ENCODE data around the gene RNF175.

The RNF175 gene

DNA sequence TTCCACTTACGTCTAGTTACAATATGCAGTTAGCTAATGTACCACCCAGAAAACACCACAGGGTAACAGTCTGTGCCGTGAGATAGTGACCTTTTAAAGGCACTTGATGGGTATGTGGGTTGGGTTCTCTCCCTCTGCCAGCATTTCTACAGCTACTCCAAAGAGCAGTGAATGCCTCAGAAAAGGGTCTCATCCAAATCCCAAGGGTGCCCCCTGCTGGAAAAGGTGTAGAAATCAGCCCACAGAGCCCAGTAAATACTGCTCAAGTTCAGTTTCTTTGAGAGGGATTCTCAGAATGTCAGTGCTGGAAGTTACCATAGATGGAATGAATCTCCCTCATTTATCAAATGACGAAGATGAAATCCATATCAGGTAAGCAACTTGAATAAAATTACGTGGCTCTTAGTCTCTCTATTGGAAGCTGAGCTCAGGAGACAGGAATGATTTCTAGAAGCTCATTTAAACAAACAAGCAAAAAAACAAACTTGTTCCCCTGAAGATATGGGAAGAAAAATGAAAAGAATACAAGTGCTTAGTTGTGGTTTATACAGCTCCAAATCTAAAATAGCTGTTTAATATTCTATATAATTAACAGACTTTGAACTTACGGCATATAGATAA lies 9.5 kb downstream of the RNF175 start:
- DNase-seq (ENCODE audit: low read depth in 1 of 2, low spot score in 1 of 2): no peak

DNA sequence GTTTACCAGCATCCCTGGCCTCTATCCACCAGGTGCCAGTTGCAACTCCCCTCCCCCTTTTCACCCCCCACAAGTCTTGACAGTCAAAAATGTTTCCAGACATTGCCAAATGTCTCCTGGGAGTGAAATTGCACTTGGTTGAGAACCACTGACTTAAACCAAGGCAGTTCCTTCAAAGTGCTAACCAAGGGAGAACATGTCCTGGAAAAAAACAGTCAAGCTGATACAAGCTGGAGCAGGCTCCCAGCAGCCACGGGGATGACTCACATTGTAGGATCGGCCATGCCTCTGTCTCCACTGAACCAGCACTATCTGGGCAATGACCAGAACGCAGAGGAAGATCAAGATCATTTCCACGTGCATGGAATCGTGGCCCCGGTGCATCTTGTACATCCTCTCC lies 11.4 kb downstream of the RNF175 start:
- DNase-seq (ENCODE audit: low read depth in 1 of 2, low spot score in 1 of 2): no peak

DNA sequence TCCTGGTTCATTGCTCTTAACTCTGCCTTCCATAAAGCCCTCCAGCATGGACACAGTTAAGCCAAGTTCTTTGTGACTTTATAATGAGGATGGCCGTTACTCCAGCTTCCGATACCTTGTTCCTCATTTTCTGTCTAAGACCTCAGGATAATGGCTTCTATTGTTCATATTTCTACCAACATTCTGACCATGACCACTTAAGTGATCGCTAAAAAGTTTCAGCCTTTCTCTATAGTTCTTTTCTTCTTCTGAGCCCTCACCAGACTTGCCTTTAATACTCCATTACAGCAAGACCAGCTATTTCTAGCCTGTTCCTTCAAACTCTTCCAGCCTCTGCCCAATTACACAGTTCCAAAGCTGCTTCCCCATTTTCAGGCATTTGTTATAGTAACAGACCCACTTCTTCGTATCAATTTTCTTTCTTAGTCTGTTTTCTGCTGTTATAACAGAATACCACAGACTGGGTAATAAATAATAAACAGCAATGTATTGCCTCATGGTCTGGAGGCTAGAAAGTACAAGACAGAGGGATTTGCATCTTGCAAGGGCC lies 12.3 kb downstream of the RNF175 start:
- no peak for DNase-seq (ENCODE audit: low read depth in 1 of 2, low spot score in 1 of 2)

DNA sequence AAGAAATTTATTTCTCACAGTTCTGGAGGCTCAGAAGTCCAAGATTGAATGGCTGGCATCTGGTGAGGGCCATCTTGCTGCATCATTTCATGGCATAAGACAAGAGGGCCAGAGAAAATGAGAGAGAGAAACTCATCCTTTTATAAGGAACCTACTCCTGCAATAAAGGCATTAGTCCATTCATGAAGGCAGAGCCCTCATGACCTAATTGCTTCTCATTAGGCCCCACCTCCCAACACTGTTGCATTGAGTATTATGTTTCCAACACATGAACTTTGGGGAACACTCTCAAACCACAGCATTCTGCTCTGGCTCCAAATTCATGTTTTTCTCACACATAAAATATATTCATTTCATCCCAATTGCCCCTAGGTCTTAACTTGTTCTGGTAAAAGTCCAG lies 14.2 kb downstream of the RNF175 start:
- no peak for DNase-seq (ENCODE audit: low read depth in 1 of 2, low spot score in 1 of 2)

DNA sequence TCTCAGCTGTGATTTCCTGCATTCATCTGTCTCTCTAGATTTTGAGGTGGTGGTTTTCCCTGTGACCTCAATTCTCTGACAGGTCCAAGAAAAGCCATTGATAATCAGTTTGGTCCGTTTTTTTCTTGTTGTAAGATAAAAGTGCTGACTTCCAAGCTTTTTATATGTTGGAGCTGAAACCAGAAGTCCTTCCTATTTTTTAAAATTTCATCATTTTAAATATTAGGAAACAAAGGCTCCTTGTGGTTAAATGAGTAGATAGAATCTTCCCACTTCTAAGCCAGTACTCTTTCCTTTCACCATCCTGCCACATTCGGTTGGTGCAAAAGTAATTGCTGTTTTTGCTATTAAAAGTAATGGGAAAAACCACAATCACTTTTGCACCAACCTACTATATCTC lies 18.3 kb downstream of the RNF175 start:
- no peak for DNase-seq (ENCODE audit: low read depth in 1 of 2, low spot score in 1 of 2)

DNA sequence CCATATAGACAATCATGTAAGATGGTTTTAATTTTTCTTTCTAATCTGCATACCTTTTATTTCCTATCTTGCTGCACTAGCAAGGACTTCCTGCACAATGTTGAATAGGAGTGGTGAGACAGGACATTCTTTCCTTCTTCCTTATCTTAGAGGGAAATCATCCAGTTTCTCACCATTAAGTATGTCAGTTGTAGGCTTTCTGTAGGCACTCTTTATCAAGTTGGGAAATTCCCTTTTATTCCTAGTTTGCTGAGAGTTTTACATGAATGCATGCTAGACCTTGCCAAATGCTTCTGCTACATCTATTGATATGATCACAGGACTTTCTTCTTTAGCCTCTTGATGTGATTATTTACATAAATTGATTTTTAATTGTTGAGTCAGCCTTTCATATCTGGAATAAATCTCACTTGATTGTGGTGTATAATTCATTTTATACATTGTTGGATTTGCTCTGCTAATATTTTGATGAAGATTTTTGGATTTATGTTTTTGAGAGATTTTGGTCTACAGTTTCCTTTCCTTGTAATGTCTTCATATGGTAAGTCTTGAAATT lies 23.8 kb downstream of the RNF175 start:
- no peak for DNase-seq (ENCODE audit: low read depth in 1 of 2, low spot score in 1 of 2)

DNA sequence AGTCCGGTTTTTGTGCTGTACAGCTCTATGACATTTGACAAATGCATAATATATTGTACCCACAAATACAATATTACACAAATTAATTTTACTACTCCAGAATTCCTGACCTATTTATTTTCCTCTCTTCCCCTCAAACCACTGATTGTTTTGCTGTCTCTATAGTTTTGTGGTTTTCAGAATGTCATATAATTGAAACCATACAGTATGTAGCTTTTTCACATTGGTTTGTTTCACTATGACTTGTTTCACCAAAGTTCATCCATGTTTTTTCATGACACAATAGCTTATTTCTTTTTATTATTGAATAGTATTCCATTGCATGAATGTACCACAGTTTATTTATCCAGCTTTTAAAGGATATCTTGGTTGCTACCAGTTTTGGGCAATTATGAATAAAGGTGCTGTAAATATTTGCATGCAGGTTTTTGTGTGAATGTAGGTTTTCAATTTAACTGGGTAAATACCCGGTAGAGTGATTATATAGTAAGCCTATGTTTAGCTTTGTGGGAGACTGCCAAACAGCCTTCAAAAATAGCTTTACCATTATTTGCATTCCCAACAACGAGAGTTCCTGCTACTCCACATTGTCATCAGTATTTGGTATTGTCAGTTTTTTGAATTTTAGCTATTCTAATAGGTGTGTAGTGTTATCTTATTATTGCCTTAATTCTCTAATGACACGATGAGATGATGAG lies 25.9 kb downstream of the RNF175 start:
- DNase-seq (ENCODE audit: low read depth in 1 of 2, low spot score in 1 of 2): no peak

DNA sequence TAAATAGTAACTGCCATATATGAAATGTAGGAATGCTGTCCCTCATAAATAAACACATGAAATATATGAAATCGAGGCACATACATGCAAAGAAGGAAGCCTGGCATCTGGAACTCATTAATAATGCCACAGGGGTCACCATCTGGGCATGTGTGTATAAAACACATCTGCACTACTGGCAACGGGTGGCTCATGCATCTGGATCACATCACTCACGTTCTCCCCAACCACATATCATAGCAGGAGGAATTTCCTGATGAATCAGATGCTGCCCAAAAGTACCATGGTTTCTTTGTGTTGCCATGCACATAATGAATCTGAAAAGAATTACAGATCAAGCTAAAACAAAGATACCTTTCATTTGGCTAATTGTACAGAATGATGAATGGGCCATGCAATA lies 28.6 kb downstream of the RNF175 start:
- DNase-seq (ENCODE audit: low read depth in 1 of 2, low spot score in 1 of 2): no peak

DNA sequence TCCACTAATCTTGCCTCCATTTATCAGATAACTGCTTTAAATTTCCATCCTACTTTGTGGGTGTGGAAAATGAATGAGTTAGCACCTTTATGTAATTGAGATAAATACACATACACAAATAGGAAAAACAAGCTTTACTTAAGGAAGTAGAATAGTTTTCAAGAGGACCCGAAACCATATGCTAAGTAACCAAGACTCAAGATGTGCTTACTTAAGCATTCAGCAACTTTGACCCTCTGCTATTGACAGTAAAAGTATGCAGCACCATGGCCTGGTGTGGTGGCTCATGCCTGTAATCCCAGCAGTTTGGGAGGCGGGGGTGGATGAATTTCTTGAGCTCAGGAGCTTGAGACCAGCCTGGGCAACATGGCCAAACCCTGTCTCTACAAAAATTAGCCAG lies 29.9 kb downstream of the RNF175 start:
- no peak for DNase-seq (ENCODE audit: low read depth in 1 of 2, low spot score in 1 of 2)

DNA sequence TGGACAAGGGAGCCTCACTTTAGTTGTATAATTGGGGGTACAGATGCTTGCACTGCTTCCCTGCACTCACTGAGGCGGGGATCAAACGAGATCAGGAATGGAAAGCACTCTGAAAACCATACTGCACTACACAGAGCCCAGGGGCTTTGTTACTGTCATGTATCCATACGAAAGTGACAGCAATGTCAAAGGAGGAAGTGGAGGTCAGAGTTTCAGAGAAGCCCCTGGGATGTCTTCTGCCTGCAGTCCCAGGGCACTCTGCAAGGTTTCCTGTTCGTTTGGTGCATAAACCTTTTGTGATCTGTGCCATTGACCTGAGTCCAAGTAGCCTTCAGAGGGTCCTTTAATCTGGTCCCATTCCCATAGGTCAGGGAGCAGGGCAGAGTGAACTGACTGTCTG lies 31.2 kb downstream of the RNF175 start:
- no peak for DNase-seq (ENCODE audit: low read depth in 1 of 2, low spot score in 1 of 2)

DNA sequence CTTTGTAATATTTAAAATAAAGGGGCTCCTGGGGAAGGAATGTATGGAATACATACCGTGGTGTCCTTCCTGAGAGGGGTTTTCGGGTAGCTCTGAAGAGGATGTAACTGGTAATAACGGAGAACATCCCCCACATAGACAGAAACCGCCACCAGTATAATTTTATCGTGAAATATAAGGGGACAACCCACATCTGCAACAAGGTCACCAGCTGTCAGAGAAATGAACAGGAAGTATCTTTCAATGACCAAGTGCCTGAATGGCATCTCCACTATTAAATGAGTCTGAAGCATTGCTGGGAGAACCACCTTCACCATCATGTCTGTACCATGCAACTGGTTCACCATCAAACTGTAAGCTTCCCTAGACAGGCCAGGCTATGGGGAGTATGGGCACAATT lies 31.7 kb downstream of the RNF175 start:
- DNase-seq (ENCODE audit: low read depth in 1 of 2, low spot score in 1 of 2): no peak

DNA sequence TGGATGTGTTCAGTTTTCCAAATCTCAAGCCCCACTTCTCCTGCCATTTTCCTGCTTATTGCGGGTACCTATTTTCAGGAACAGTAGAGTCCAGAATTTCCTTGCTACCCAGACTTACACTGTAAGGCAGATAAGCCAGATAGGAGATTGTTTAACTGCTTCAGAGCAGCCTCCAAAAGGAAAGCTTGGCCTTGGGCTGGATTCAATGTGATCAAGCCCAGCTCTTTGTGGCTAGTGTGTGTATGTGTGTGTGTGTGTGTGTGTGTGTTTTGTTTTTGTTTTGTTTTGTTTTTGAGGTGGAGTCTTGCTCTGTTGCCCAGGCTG lies 34.0 kb downstream of the RNF175 start:
- DNase-seq (ENCODE audit: low read depth in 1 of 2, low spot score in 1 of 2): no peak

DNA sequence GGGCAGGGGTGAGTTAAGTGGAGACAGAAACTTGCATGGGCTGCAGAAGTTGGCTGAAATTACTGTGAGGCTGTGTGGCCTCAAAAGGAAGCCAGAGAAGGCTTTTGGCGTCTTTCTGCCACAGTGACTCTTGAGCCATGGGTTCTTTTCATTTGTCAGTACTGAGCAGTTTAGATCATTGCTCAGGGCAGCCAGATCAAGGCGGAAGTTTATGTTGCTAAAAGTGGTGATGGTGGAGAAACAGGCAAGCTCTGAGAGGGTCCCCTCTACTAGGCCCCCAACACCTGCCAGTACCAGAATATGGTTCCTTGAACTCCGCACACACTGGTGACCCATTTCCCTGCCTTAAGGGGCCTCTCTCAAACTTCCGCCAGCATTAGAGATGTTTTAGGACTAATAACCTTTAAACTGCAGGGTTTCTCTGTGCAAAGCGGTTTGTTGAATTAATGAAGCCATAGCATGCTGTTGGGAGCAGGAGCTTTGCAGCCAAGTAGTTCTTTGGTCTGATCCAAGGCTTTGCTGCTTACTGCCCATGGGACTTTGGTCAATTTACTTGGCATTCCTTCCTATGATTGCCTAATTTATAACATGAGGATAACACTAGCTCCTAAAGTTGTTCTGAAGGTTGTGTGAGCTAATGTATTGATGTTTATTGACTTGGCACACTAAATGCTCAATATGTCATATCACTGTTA lies 34.5 kb downstream of the RNF175 start:
- DNase-seq (ENCODE audit: low read depth in 1 of 2, low spot score in 1 of 2): no peak

DNA sequence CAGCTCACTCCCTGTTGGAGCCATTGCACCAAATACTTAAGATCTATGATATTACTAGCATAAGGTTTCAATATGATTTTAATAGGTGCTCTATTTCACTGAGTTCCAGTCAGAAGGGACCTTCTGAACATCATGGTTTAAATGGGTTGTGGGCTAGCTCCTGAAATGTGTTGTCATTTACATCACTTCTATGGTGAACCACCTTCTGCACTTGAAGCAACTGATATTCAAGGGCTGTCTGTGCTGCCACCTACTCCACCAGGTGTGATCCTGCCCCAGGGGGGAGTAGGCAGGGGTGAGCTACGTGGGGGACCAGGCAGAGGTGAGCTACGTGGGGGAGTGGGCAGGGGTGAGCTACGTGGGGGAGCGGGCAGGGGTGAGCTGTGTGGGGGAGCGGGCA lies 35.2 kb downstream of the RNF175 start:
- DNase-seq (ENCODE audit: low read depth in 1 of 2, low spot score in 1 of 2): no peak

DNA sequence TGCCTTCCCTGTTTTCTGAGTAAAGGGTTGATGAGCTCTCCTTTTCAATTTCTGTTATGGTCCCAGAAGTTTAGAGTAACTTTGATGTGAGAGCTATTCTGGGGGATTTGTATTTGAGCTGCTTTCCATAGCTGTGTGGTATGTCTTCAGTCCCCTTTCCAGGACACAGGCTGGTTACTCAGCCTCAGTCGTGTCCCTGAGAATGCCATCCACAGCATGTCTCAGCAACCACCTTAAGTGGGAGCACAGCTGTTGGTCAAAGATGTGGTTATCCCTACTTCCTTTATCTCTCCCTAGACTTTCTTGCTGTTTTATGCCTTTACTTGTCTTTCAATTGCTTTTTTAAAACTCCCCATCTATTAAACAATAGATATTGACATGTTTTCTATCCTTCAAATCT lies 37.8 kb downstream of the RNF175 start:
- no peak for DNase-seq (ENCODE audit: low read depth in 1 of 2, low spot score in 1 of 2)

DNA sequence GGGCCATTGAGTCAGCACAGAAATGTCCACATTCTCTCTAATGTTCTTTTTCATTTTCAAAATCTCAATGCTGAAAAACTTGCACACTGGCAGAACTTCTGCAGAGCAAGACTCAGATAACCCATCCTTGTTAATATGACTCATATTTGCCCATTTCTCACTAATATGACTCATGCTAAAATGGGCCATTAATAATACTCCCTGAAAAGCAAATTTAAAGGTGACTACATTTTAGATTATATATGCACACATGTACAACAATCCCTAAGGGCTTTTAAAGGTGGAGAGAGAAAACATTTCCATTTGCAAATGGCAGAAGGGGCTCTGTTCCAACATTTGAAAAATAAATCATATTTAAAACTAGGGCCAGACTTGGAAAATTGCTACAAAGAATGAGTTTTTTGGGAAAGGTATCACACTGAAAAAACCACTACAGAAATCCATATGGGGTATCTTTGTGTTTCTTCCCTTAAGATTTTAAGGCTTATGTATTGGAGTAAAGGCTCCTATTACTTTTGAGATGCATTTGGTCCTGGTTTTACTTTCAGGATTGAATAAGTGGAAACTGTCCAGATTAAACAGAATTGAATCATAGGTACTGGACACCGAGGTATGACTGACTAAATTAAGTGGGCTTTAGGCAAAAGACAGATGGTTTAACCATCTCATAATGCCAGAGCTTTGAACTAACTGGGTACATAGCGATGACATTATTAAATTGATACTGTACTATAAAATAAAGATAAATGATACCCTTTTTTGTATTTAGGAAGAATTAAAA lies 45.8 kb downstream of the RNF175 start:
- no peak for DNase-seq (ENCODE audit: low read depth in 1 of 2, low spot score in 1 of 2)

DNA sequence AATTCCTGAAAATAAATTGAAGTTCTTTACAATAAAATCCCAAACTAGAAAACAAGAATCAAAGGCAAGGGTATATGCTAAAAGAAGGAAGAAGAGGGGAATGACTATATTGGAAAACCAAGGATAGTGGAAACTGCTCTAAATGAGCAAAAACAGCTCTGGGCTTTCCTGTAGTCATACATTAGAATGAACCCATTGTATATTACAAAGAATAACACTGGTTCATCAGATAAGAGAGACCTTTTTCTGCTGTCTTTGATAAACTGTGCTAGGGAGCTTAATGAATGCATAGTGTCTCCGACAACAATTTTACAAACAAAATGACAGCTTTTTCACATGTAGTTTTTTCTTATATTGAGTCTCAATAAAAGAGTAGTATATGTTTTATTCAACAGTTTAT lies 49.1 kb downstream of the RNF175 start:
- DNase-seq (ENCODE audit: low read depth in 1 of 2, low spot score in 1 of 2): no peak

DNA sequence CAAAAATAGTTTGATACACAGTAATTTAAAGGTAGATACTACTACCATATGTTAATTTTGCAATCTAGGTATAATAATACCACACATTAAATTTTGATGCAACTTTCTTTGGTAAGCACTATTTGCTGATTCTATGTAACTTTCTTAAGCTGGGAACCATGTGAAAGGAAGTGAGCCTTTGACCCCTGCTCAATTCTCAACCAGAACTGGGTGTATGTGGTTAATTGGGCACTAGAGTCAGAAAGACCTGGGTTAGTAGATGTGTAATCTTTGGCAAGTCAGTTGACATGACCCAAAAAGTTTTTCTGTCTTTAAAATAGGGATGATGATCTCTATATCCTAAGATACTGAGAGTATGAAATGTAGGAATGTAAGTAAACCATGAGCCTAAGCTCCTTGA lies 53.3 kb downstream of the RNF175 start:
- DNase-seq (ENCODE audit: low read depth in 1 of 2, low spot score in 1 of 2): no peak

DNA sequence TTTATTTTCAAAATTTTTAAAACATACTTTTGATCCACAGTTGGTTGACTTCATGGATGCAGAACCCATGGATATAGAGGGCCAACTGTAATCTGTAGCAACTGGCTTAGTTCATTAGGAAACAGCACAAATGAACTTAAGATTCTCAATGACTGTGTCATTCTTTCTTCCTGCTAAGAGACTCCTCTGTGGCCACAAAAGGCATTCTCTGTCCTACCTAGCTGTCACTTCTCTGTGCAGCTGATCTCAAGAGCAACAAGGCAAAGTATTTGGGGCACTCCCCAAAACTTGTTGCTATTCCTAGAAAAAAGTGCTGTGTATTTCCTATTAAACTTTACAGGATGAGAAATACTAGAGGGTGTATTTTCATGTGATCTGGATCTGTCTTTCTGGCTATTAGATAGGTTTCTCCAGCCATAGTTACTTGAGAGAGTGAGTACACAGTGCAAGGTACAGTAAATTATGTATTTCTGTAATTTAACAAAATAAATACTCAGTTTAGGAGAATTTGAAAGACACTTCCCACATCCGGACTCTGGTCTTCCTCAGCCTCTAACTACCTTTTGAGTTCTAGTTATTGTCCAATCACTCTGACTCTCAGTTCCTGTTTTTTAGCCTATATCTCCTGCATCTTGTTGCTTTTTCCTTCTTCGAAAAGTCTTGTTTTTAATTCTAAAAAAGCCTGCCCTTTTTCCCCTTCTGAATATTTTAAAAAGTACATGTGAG lies 53.9 kb downstream of the RNF175 start:
- no peak for DNase-seq (ENCODE audit: low read depth in 1 of 2, low spot score in 1 of 2)

DNA sequence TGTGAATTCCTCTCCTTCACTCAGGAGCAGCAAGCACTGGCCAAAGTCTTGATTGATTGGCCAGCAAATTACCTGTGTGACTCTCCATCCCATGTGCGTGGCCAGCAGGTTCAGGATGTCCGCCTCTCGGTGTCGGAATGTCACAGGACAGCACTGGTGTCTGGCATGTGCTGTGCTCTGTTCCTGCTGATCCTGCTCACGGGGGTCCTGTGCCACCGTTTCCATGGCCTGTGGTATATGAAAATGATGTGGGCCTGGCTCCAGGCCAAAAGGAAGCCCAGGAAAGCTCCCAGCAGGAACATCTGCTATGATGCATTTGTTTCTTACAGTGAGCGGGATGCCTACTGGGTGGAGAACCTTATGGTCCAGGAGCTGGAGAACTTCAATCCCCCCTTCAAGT lies 55.3 kb downstream of the RNF175 start:
- DNase-seq (ENCODE audit: low read depth in 1 of 2, low spot score in 1 of 2): no peak

DNA sequence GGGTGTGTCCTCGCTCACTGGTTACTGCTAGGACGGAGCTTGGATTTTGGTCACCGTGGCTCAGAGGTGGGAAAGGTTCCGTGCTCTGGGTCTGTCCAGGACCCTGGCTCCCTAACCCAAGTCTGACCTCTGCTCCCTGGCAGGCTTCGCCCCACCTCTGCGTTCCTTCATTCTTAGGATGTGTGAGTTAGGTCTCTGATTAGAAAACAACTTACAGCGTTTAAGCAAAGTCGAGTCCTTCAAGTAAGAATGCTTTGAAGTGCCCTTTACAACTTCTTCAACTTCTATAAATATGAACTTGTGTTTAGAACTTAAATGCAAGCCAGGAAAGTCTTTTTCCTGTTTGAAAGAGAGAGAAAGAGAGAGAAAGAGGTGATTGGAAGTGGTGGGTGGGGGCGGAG lies 74.9 kb downstream of the RNF175 start:
- DNase-seq (ENCODE audit: low read depth in 1 of 2, low spot score in 1 of 2): no peak
